Erythroblast (primary cell): Measurements from ENCODE around the gene OTOG.

Experiments used
- GATA1 ChIP-seq: IDR thresholded peaks from 2 replicates; pipeline ENCODE4 v1.6.1; 2011; ENCODE audit warnings: low read depth, mild to moderate bottlenecking, control low read depth, low read length, moderate library complexity
- POLR2A ChIP-seq: IDR thresholded peaks from 2 replicates; pipeline ENCODE4 v1.6.1; 2011; ENCODE audit warnings: mild to moderate bottlenecking, low read length

GRCh38 chr11:17538054-17538453, 9.0 kb upstream of the OTOG start:
- TF ChIP-seq POLR2A (no peak), GATA1 (no peak)
